K562 (cell line): ENCODE results near the gene CDC14A. TPM values are rescaled to one million over a fixed set of nuclear protein-coding genes. Genes with fewer than 3 reads are reported as not detected.

ENCODE experiments used
- ATAC-seq: fragments of 200-7000 bp; cut with Tn5 transposase; 3 replicates; pipeline ENCODE4 v1.9.1; 2020; ENCODE audit warnings: moderate library complexity
- BruUV-seq: library from RNA; stranded (reverse); fragments of 400-500 nt; replicated peaks from 2 replicates; lab custom pipeline; 2021; lab: Mats Ljungman, UMichigan
- CTCF ChIA-PET: fragments of 300-600 bp; formaldehyde crosslinking; extraction: SDS; loops from one replicate; lab custom pipeline; 2021; ENCODE audit warnings: low intra/inter-chr PET ratio; lab: Yijun Ruan, JAX
- POLR2A ChIA-PET: fragments of 300-600, 350-650 bp; sonication (Branson Sonifier 250); formaldehyde crosslinking; extraction: SDS; loops from one replicate; lab custom pipeline; 2021; ENCODE audit warnings: antibody characterized with exemption, inconsistent platforms; lab: Yijun Ruan, JAX
- DNase-seq, 4 experiments: peaks; one replicate each; pipeline versions ENCODE4 v3.0.0 to v3.0.0-alpha.2; 2011 to 2018; ENCODE audit warnings: low spot score in 3 of 4, mixed read lengths in 3 of 4; ENCODE audit errors: extremely low read depth in 1 of 4
- FAIRE-seq: peaks from 2 replicates; lab custom pipeline; 2011; peaks lifted over from hg19 to GRCh38; lab: Jason Lieb, UNC
- H2AFZ ChIP-seq: 2 replicates; pipeline ENCODE4 v1.6.0; 2011; ENCODE audit warnings: low read depth, low read length, control low read depth, inconsistent platforms
- H3K27ac ChIP-seq: fragments of 200-600 bp; 3 replicates; pipeline ENCODE4 v1.8.0; 2011; ENCODE audit warnings: low read depth, mild to moderate bottlenecking, control low read depth, inconsistent platforms, low read length, moderate library complexity, mixed read lengths; ENCODE audit errors: extremely low read depth
- H3K27me3 ChIP-seq, 2 experiments: fragments of 300-600 bp in 1 of 2; 2 replicates in 1 of 2; 3 replicates in 1 of 2; pipeline versions ENCODE4 v1.6.0 to v1.8.0; 2011; ENCODE audit warnings: inconsistent platforms in 2 of 2, low read length in 2 of 2, mild to moderate bottlenecking in 1 of 2, mixed read lengths in 1 of 2, moderate library complexity in 1 of 2; ENCODE audit not compliant: control insufficient read depth in 2 of 2, insufficient read depth in 2 of 2
- H3K36me3 ChIP-seq: fragments of 300-600 bp; 3 replicates; pipeline ENCODE4 v1.8.0; 2011; ENCODE audit warnings: mild to moderate bottlenecking, low read length, inconsistent platforms; ENCODE audit not compliant: control insufficient read depth, insufficient read depth
- H3K4me1 ChIP-seq, 2 experiments: fragments of 200-600 bp in 1 of 2; replicated peaks in 1 of 2; 2 replicates in 1 of 2; 3 replicates in 1 of 2; pipeline versions ENCODE4 v1.5.1 to v1.8.0; 2011; ENCODE audit warnings: inconsistent platforms in 2 of 2, low read length in 2 of 2, mild to moderate bottlenecking in 1 of 2, mixed read lengths in 1 of 2, moderate library complexity in 1 of 2; ENCODE audit not compliant: control insufficient read depth in 2 of 2, insufficient read depth in 2 of 2
- H3K4me2 ChIP-seq: 2 replicates; pipeline ENCODE4 v1.6.1; 2011; ENCODE audit warnings: low read length, control low read depth, inconsistent platforms, mixed read lengths; ENCODE audit not compliant: insufficient read depth
- H3K4me3 ChIP-seq: fragments of 200-600 bp; sonication (generic), shearing (Covaris generic); 2 replicates; pipeline ENCODE4 v1.5.1; 2016; ENCODE audit warnings: control low read depth, inconsistent platforms
- H3K79me2 ChIP-seq: fragments of 200-600 bp; 3 replicates; pipeline ENCODE4 v1.8.0; 2011; ENCODE audit warnings: low read length, inconsistent platforms; ENCODE audit not compliant: control insufficient read depth, insufficient read depth
- H3K9ac ChIP-seq, 2 experiments: 2 replicates each; pipeline versions ENCODE4 v1.6.0 to v1.6.1; 2011; ENCODE audit warnings: low read depth in 2 of 2, low read length in 2 of 2, control low read depth in 1 of 2, inconsistent platforms in 1 of 2, mild to moderate bottlenecking in 1 of 2, mixed read lengths in 1 of 2; ENCODE audit not compliant: insufficient read depth in 1 of 2
- H3K9me1 ChIP-seq: one replicate; pipeline ENCODE4 v1.6.0; 2011; ENCODE audit warnings: inconsistent platforms, mild to moderate bottlenecking, low read length, moderate library complexity; ENCODE audit not compliant: control insufficient read depth, insufficient read depth
- H3K9me3 ChIP-seq: replicated peaks from 2 replicates; pipeline ENCODE4 v1.5.1; 2011; ENCODE audit warnings: low read depth, low read length, inconsistent platforms; ENCODE audit not compliant: control insufficient read depth, insufficient read depth
- H4K20me1 ChIP-seq: replicated peaks from 2 replicates; pipeline ENCODE4 v1.6.1; 2011; ENCODE audit warnings: low read length, inconsistent platforms, mixed read lengths; ENCODE audit not compliant: control insufficient read depth, insufficient read depth
- ARID3A ChIP-seq: IDR thresholded peaks from 2 replicates; pipeline ENCODE4 v1.6.1; 2012; ENCODE audit warnings: low read depth, low read length, improper control_type of control experiment, borderline replicate concordance
- CTCF ChIP-seq, 3 experiments: IDR thresholded peaks in 2 of 3; conservative IDR thresholded peaks in 1 of 3; 2 replicates each; pipeline ENCODE4 v1.5.1; 2011 to 2012; ENCODE audit warnings: low read length in 3 of 3, mild to moderate bottlenecking in 3 of 3, control low read depth in 2 of 3, improper control_type of control experiment in 1 of 3, inconsistent platforms in 1 of 3, low read depth in 1 of 3, mixed read lengths in 1 of 3, moderate library complexity in 1 of 3; ENCODE audit not compliant: insufficient read depth in 2 of 3
- HES1 ChIP-seq: fragments of 450-650 bp; IDR thresholded peaks from 2 replicates; pipeline ENCODE4 v1.6.1; 2016; ENCODE audit warnings: low read depth, mild to moderate bottlenecking, moderate library complexity
- RAD21 ChIP-seq, 2 experiments: fragments of 250-450 bp in 1 of 2; fragments of 450-650 bp in 1 of 2; sonication (Bioruptor Pico) in 1 of 2; formaldehyde crosslinking in 1 of 2; IDR thresholded peaks in 1 of 2; conservative IDR thresholded peaks in 1 of 2; 2 replicates each; pipeline versions ENCODE4 v1.4.0 to v1.8.0; 2020 to 2022; ENCODE audit warnings: mild to moderate bottlenecking in 2 of 2, moderate library complexity in 1 of 2
- THRA ChIP-seq: fragments of 450-650 bp; IDR thresholded peaks from 2 replicates; pipeline ENCODE4 v1.6.1; 2017; ENCODE audit warnings: mild to moderate bottlenecking, moderate library complexity
- XRCC4 ChIP-seq: IDR thresholded peaks from one replicate; pipeline ENCODE4 v1.6.1; 2011; ENCODE audit not compliant: insufficient read depth, insufficient read length; ENCODE audit errors: extremely low read depth
- ZNF785 ChIP-seq: fragments of 250-450 bp; sonication (Bioruptor Pico); IDR thresholded peaks from 2 replicates; pipeline ENCODE4 v1.4.0; 2020; ENCODE audit warnings: mild to moderate bottlenecking
- WGBS: fragments of 100-300 bp; shearing (Covaris generic); methylation state at CpG from one replicate; pipeline ENCODE4 v1.1.6; 2016; ENCODE audit warnings: low coverage, mixed read lengths; ENCODE audit not compliant: insufficient coverage; ENCODE audit errors: missing lambda C conversion rate; 5-methylcytosine and 5-hydroxymethylcytosine counted together
- in situ Hi-C: fragments of 300-500 bp; cut with MboI; formaldehyde crosslinking; loops from 4 replicates; pipeline ENCODE4 v1.15.0; 2018; ENCODE audit warnings: inconsistent platforms, mixed read lengths
- intact Hi-C: fragments of 100-400 bp; cut with micrococcal nuclease; formaldehyde crosslinking; loops from 2 replicates; pipeline ENCODE4 v1.14.2; 2022
- polyA plus RNA-seq, 8 experiments: library from polyadenylated mRNA; depleted of rRNA in 4 of 8; stranded (reverse) in 5 of 8; unstranded in 3 of 8; fragments of >200 nt; fragmentation: Nextera tagmentation in 2 of 8; fragmentation: Illumina TruSeq in 1 of 8; extraction: Ambion mirVana in 2 of 8; extraction: Trizol in 1 of 8; gene quantifications; 2 replicates each; pipeline versions ENCODE4 v1.2.1 to v1.2.3, GENCODE V29; 2011 to 2014; ENCODE audit warnings: inconsistent platforms in 1 of 8, missing spikeins in 1 of 8
- total RNA-seq, 7 experiments: library from RNA; depleted of rRNA in 6 of 7; stranded (reverse); fragments of >200 nt in 6 of 7; fragmentation: Illumina TruSeq in 2 of 7; extraction: Trizol in 2 of 7; gene quantifications; 2 replicates each; pipeline versions ENCODE4 v1.2.1 to v1.2.3, GENCODE V29; 2011 to 2021; ENCODE audit warnings: low replicate concordance in 1 of 7

Gene CDC14A
- total and polyA plus RNA-seq, 9 of the 15 experiments (the other 6 are each of a cell fraction or from before 2014, with no cell fraction given) = 17.0 to 74.3 (median 33.4) TPM

GRCh38 chr1:100354971-100355394, 2.7 kb downstream of the CDC14A start (continued):
- no peak for TF ChIP-seq THRA
- TF ChIP-seq ZNF785 = no peak

- no TSS peak for BruUV-seq
- H3K79me2 ChIP-seq = peaks cover 92% of the 10 kb centered on the region
- no peak overlapping the region for H3K27ac ChIP-seq
- H3K9me3 ChIP-seq = no peaks in the 10 kb centered on the region
- no peak overlapping the region for H3K4me2 ChIP-seq
- H3K4me1 ChIP-seq = peaks cover 5 to 57% of the 10 kb centered on the region in 2 experiments
- H2AFZ ChIP-seq = no peak overlapping the region
- H4K20me1 ChIP-seq = no peaks in the 10 kb centered on the region; the same call in 1 of the 2 replicates
- intact Hi-C loops (loop anchor here (5.0 to 10.0 kb wide), 2 partner anchors 113 to 551 kb away; partner anchors contain the start of gene DBT), in situ Hi-C loops (no loop called here)
- peaks cover 42% of the 10 kb centered on the region for H3K36me3 ChIP-seq
- CTCF ChIA-PET = no interaction called here
- ATAC-seq (no peak), FAIRE-seq (no peak), DNase-seq (no peak)
- TF ChIP-seq CTCF (IDR thresholded peaks at IDR 0.05 in 2 of 3, conservative IDR thresholded peaks at IDR 0.05 in 1 of 3; ENCODE audit: insufficient read depth in 2 of 3, low read depth in 1 of 3, low read length in 3 of 3) (peak; percentile 43 to 56 (median 56)), ARID3A (peak; percentile 45; the same call in 1 of the 2 replicates), XRCC4 (no peak), HES1 (no peak), RAD21 (CRISPR knock-in tag; conservative IDR thresholded peaks at IDR 0.05 in 1 of 2, IDR thresholded peaks at IDR 0.05 in 1 of 2) (peak in 1 of 2 experiments; percentile 48; a peak in 2 of 4 replicates)
- no peaks in the 10 kb centered on the region for H3K27me3 ChIP-seq
- no peak overlapping the region for H3K9ac ChIP-seq
- POLR2A ChIA-PET = interaction anchor here (0.6 to 2.0 kb wide), 2 partner anchors 8 kb away, joined by 3 to 7 read pairs; no protein-coding TSS in a partner anchor
- no peaks in the 10 kb centered on the region for H3K9me1 ChIP-seq
- no peak overlapping the region for H3K4me3 ChIP-seq
- WGBS = 55% methylated on average over 2 of the region's 2 CpGs
These were observed 5.9 kb downstream of the CDC14A start for GRCh38 chr1:100358210-100358609.
